Embryonic facial prominence (tissue), 1 donor: ENCODE results near the gene LBX2.
"Not testable (repeated sequence)": the region's sequence is repeated elsewhere in the genome, so short reads cannot be mapped to it uniquely, and the experiment has no call there.

Source experiments
- DNase-seq: peaks from one replicate; pipeline ENCODE4 v3.0.0-alpha.2; 2016; ENCODE audit errors: extremely low spot score

LBX2 gene

DNA sequence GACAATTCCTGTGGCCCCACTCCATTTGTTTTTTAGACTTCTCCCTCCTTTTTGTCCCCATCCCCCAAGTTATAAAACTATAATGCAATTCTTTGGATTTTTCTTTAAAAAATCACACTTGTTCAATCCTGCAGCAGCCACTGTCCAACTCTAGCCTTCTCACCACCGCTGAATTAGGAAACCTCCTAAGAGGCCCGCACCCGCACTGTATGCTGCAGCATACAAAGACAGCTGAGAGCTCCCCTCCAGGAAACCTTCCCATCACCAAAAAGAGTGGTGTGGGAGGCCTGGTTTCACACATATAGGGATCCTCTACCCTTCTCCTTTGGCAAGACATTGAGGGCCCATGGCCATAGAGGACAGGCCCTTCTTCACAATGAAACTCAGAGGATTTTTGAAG lies 5.2 kb upstream of the LBX2 start:
- DNase-seq = no peak

DNA sequence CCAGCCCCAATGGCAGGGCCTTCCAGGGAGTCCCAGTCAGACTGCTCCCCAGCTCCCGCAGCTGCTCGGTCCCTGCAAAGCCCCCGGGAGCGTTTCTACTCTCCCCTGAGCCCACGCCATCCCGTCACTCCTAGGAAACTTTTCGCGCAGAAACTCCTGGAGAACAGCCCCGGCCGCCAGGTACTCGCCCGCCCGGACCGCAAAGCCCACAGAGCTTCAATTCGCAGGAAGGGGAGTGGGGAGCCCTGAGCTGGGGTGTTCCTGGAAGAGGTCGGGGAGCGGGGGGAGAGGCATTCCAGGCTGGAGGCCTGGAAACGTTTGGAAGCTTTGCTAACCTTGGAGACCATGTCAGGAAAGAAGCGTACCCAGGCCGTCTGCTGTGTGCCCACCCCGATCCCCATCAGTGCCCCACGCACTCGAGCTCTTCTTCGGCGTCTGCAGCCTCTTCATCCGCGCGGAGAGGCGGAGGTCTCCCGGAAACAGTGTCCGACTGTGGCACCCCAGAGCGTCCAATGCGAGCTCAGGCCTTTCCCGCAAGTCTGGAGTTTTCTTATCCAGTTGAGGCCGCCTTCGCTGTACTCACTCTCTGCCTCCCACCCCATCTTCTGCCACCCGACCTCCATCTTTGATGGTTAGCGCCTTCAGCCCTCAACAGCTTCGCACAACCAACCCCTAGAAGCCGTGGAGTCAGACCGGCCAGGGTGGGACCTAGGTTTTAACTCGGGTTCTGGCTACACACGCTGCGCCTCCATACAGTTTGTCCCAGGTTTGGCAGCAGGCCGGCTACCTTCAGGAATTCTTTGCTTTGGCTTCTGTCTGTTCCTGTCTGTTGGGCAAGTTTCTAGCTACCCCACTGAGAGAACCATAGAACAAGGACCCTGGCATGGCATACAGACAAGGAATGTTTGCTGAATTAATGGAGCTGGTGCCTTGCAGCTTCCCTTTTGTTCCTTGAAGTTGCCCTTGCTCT lies 4.4 kb upstream of the LBX2 start:
- no peak for DNase-seq

DNA sequence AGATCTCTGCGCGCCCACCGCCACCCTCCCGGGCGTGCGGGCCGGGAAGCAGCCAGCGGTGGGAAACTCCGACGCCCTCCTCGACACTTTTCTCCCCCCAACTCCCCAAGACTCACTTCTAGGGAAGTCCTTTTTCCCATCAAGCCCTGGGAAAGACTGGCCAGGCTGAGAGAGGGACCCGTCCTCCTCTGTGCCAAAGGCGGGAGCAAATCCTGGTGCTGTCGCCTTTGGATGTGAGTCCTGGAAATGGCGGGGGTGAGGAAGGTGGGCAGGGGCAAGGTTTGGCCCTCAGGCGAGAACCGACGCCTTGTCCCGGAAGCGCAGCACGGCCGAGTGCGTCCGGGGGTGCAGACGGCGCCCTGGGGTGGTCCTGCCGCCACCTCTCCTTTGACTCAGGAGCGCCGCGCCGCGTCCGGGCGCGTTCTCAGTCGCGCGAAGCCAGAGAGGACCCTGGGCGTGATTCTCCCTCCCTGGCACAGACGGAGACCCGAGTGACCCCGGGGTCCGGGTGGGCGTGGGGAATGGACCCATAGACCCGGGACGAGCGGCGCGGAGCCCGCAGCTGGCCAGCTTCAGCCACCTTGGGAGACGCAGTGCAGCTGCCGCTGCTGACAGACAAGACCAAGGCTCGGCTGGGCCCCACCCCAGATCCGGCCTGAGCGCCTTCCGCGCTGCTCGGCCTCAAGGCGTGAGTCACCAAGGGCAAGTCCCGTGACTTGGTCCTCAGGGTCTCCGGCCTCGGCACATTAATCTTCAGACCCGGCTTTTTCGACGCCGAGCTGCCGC lies 3.5 kb upstream of the LBX2 start:
- no peak for DNase-seq

DNA sequence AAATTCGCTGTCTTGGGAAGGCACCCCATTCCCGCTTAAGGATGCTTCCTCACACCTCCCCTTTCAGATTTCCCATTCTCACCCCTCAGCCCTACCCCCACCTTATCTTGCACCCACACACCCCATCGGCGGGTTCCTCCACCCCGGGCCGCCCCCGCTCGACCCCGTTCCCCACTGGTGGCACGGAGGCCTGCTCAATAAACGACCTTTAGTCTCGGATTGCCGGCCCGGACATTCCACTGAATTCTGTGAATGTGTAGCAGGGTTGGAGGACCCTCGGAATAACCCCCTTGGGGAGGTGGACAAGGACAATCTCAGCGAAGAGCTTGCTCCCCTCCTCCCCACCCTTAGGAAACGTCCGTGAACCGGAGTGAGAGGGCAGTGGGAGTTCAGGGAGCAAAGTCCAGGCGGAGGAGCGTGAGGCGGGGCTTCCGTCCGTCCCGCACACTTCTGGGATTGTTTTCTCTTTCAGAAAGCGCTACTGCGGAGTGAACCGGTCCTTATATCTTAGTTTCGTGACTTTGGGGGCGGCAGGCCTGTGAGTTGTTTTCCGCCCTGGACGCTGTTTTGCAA lies 2.8 kb upstream of the LBX2 start:
- DNase-seq = no peak

DNA sequence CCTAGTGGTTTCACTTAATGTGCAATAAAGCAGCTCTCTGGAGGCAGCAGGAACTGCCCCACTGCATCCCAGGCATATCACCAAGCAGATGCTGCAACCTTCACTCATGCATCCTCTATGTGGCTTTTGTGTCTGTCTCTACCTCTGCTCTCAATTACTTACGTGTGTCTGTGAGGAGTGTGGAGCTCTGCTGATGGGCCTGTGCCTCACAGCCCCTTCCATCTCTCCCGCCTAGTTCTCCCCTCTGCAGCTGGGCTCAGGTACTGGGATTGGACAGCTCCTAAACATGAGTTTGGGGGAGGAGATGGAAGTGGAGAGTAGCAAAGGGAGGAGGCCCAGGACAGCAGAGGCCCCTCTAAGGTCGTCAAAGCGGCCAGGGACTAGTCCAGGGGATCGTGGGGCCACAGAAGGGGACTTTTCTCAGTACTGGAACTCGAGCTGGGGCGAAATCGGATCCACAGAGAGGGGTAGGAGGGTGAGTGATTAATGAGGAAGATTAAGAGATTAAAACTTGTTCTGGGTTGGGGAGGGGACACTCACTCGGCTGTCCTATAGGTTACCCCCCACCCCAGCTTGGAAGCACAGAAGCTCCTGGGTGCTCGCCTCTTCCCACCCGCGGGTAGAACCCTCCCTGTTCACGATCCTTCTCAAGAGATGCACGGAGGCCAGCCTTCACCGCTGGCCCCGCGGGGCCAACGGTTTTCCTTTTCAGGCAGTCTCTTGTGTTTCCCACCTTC lies 2.1 kb upstream of the LBX2 start:
- no peak for DNase-seq

DNA sequence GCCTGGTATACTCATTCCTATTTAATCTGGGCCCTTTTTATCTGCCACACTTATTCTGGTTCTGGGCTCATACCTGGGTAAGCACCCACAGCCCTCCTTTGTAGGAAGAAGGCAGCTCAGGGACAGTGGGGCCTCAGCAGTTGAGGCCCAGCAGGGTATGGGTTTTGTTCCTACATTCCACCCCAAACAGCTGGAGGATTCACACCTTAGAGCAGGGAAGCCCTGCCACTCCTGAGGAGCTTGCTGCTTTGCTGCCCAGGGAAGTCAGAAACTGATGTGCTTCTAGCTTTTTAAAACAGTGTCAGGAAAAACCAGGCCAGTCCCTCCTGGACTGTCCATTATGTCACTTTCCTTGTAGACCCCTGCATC lies 1.2 kb upstream of the LBX2 start:
- DNase-seq = no peak

DNA sequence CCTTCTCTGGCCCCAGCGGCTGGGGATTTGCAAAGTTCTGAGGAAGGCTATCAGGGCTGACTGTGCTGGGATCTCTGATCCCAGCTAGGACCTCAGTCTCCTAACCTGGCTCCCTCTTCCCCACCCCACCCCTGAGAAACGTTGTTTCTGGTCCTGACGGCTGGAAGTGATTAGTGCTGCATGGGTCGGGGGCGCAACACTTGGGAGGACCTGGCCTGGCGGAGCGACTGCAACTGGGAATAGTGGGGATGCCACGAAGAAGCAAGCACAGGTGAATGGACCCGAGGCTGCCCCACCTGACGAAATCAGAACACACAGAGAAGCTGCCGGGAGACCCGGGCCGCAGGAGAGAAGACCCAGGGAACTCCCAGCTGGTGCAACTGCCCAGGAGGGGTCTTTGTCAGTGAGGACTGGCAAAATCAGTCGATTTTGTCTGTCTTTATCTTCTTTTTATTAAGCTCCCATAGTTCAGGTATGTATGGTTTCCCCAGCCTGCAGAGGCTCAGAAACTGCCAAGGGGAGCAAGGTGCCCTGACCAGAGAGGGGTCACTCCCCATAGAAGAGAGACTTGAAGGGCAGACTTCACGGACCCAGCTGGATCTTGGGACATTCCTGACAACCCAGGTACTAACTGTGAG lies 656 bp upstream of the LBX2 start:
- no peak for DNase-seq

DNA sequence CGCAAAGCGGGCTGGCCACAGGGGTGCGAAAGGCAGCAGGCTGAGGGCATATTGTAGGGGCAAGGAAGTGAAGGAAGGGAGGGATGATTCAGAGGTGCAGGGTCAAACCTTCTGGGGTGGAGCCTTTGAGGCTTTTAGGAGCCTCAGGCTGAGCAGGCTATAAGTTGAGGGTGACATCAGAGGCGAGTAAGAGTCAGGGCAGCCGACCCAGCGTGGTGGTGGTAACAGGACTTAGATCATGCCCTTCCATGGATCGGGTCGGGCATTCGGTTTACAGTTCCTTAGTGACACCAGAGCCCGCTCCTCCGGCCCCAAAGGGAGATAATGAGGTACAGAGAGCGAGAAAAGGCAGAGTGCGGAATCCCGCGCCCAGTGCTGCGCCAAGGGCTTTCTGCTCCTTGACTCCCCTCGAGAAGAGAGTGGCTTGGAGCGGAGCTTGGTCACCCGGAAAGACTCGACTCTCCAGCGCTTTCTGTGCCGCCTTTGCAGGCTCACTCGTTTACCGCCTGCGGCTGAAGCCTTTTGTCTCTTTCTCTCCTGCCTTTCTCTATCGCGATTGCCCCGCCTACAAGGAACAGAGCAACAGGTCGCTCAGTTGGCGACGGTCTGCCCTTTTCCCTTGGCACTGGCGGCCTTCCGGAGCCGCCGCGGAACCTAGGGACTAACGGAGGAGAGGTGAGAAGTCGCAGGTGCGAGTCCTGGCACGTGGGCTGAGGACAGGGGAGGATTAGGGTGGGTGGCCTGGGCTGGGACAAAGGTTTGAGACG lies 720 bp downstream of the LBX2 start:
- no peak for DNase-seq

DNA sequence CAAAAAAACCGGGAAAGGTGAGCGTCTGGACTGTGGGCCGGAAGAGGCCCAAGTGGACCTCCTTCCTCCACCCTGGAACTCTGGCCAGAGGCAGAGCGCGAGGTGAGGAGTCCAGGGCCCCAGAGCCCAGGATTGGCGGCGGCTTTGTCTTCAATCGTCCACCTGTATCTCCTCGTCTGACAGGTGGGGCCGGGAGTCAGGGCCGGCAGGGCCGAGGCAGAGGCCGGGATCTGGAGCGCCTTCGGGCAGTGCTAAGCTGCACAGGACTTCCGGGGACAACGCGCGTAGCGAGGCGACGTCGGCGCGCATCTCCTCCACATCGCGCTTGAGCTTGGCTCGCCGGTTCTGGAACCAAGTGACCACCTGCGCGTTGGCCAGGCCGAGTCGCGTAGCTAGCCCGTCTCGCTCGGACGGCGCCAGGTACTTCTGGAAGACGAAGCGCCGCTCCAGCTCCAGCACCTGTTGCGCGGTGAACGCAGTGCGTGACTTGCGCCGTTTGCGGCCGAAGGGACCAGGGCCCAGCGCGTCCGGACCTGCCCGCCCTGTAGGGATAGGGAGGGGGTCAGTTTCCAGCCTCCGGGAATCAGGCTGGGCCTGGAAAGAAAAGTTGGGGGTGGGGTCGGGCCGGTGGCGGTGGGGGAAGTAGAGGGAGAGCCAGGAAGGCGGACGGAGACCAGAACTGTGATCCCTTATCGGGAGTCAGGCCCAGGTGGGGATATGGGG lies 1.5 kb downstream of the LBX2 start:
- no peak for DNase-seq

DNA sequence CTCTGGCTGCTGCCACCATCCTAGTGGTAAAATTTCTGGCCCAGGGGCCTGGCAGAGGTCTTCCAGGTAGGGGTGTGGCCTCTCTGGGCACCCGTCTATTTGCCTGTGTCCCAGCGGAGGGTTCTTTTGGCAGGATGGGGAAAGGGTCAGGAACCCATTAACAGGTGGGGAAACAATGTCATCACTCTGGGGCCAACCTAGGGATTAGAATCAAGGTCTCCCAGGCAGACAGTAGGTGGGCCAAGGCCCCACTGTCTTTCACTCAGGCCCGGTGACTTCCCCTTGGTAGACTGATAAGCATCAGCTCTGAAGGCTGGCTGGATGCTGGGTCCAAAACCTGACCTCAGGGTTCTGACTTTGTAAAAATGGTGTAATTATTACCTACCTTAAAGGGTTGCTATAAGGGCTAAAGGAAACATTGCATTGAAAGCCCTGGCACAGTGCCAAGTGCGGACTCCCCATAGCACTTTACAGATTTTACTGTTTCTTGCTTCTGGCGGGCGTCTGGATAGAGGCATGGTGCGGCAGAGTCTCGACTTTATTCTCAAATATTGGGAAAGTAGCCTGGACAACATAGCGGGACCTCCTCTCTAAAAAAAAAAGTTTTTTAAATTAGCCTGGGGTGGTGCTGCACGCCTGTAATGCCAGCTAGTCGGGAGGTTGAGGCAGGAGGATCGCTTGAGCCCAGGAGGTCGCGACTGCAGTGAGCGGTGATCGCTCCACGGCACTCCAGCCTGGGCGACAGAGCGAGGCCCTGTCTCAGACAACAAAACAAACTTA lies 2.2 kb downstream of the LBX2 start:
- DNase-seq = no peak

DNA sequence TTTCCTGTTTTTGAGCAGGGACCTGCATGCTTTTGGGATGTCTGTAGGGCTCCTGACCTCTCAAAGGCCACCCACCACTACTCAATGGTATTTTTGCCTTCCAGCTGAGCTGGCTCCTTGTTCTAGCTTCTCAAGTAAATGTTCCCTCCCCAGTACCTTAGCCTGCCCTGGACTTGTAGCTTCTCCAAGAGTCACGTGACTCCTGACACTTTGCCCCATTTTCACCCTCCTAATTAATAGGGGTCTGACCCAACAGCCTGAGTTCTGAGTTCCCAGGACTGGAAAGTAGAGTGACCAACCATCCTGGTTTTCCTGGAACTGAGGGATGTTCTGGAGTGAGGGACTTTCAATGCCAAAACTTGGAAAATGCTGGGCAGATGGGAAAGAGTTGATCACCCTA lies 4.0 kb downstream of the LBX2 start:
- no peak for DNase-seq

DNA sequence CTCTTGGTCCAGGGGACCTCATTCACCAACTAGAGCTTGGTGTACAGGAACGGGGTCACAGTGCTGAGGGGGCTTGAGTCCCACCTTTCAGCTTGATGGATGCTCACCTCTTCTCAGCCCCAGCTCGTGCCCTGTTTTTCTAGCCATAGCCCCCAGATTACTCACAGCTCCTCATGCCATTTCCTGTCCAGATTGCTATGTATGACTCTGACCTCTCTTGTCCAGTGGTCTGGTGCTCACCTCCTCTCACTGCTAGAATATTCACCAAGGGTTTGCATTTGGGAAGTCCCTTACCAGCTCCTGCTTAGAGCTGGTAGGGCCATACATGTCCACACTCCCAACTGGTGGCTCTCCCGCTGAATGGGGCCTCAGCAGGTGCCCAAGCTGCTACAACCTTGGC lies 5.9 kb downstream of the LBX2 start:
- no peak for DNase-seq

DNA sequence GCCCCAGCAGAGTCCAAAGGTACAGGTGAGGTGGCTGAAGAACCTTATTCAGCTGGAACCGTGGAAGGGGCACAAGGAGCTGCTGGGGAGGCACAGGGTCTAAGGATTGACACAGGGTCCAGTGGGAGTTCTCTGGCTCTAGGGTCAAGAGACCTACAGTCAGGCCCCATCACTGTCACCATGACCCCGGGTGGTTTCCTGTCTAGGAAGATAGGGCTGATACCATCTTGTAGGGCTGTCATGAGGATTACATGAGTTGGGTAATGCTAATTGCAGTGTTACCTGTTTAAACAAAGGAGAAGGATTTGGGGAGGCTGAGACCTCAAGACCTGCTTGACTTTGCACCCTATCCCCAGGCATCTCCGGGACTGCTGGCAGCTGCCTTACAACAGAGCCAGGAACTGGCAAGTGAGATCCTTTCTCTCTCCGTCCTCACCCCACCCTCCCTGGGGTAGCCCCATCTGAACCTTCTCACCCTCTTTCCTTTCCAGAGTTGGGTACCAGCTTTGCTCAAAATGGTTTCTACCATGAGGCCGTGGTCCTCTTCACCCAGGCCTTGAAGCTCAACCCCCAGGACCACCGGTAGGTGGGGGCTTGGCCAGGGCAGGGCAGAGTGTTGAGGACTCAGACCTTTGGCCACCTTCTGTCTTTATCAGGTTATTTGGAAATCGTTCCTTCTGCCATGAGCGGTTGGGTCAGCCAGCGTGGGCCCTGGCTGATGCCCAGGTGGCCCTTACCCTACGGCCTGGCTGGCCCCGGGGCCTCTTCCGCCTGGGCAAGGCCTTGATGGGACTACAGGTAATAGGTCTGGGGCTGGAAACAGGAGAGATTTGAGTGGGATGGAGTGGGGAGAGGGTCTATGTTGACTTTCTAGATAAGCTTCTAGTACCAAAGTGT lies 7.5 kb downstream of the LBX2 start:
- DNase-seq = no peak

DNA sequence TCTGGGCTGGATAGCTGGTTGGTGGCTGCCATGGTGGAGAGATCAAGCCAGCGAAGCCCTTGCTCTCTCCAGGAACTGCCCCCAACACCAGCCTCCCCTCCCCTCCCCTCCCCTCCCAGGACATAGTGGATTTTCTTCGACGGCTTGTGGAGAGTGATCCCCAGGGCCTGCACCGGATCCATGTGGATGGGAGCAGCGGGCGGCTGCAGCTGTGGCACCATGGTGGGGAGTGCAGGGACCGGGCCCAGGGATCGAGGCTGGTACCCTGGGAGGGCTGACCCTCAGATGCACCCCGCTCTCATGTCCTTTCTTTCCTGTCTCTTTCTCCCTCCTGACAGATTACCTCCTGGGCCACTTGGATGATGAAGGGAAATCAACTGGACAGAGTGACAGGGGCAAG lies 9.5 kb downstream of the LBX2 start:
- no peak for DNase-seq

DNA sequence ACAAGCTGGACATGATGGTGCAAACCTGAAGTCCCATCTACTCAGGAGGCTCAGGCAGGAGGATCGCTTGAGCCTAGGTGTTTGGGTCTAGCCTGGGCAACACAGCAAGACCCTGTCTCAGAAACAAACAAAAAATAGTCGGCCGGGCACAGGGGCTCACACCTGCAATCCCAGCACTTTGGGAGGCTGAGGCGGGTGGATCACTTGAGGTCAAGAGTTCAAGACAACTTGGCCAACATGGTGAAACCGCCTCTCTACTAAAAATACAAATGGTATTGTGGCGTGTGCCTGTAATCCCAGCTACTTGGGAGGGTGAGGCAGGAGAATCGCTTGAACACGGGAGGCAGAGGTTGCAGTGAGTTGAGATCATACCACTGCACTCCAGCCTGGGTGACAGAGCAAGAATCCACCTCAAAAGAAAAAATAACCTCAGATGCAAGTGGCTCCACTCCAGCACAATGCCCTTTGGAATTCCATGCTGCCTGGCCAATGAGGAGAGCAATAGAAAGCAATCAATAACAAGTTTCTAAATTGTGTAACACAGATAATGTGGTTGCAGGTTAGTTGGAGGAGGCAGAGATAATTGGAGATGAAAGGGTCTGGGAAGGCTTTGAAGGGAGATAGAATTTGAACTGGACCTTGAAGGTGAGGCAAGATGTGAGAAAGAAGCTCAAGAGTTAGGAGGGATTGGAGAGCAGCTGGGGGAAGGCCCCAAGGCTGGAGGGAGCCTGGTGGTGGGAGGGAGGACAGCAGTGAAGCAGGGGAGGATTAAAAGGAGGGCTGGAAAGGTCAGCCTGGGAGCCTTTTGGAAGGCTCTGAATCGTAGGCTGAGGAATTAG lies 10.5 kb downstream of the LBX2 start:
- DNase-seq = no peak

DNA sequence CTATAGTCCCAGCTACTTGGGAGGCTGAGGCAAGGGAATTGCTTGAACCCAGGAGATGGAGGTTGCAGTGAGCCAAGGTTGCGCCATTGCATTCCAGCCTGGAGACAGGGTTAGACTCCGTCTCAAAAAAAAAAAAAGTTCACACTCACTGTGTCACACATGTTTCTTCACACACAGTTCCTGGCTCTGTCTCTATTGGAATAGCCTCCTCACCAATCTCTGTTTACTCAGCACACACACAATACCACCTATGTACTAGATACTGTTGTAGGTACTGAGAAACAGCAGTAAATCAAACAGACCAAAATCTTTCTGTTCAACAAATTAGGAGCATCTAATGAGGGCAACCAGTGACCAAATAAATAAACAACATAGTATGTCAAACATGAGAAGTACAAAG lies 13.3 kb downstream of the LBX2 start:
- no peak for DNase-seq

DNA sequence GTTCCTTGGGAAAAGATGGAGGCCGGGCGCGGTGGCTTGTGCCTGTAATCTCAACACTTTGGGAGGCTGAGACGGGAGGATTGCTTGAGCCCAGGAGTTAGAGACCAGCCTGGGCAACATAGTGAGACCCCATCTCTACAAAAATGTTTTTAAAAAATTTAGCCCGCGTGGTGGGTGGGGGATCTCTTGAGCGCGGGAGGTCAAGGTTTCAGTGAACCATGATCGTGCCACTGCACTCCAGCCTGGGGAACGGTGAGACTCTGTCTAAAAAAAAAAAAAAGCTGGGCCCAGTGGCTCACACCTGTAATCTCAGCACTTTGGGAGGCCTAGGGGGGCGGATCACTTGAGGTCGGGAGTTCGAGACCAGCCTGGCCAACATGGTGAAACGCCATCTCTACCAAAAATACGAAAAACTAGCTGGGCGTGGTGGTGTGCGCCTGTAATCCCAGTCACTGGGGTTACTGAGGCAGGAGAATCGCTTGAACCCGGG lies 15.7 kb downstream of the LBX2 start:
- not testable (repeated sequence) for DNase-seq
